HepG2 (cell line): ENCODE data around the gene DENND5B. TPM values are rescaled to one million over a fixed set of nuclear protein-coding genes. Genes with fewer than 3 reads are reported as not detected.

Experiments used
- ATAC-seq: fragments of 200-7000 bp; cut with Tn5 transposase; 3 replicates; pipeline ENCODE4 v1.9.1; 2020; ENCODE audit warnings: mild to moderate bottlenecking, moderate library complexity
- BruUV-seq: library from RNA; stranded (reverse); fragments of 400-500 nt; replicated peaks from 2 replicates; lab custom pipeline; 2021; lab: Mats Ljungman, UMichigan
- CTCF ChIA-PET: fragments of 300-600 bp; formaldehyde crosslinking; extraction: SDS; loops from one replicate; lab custom pipeline; 2021; ENCODE audit warnings: low total read pairs, inconsistent platforms, low intra/inter-chr PET ratio; lab: Yijun Ruan, JAX
- POLR2A ChIA-PET: fragments of 350-600 bp; sonication (Branson Sonifier 250); formaldehyde crosslinking; loops from one replicate; lab custom pipeline; 2020; ENCODE audit warnings: antibody characterized with exemption, inconsistent platforms; lab: Yijun Ruan, JAX
- DNase-seq: peaks from one replicate; pipeline ENCODE4 v3.0.0-alpha.2; 2015; ENCODE audit warnings: low spot score
- FAIRE-seq: peaks from 3 replicates; lab custom pipeline; 2011; peaks lifted over from hg19 to GRCh38; lab: Jason Lieb, UNC
- H2AFZ ChIP-seq: one replicate; pipeline ENCODE4 v1.6.1; 2011; ENCODE audit warnings: low read length, inconsistent platforms
- H3K27ac ChIP-seq: fragments of 300-600 bp; 3 replicates; pipeline ENCODE4 v1.8.0; 2011; ENCODE audit warnings: mixed run types, mild to moderate bottlenecking, mixed read lengths, low read length, inconsistent platforms; ENCODE audit not compliant: insufficient read depth; ENCODE audit errors: extremely low read length
- H3K27me3 ChIP-seq, 2 experiments: fragments of 200-600 bp in 1 of 2; 2 replicates in 1 of 2; 3 replicates in 1 of 2; pipeline versions ENCODE4 v1.6.0 to v1.8.0; 2011; ENCODE audit warnings: low read length in 2 of 2, mild to moderate bottlenecking in 2 of 2, moderate library complexity in 2 of 2, inconsistent platforms in 1 of 2; ENCODE audit not compliant: insufficient read depth in 2 of 2, control insufficient read depth in 1 of 2
- H3K36me3 ChIP-seq, 2 experiments: fragments of 200-600 bp in 1 of 2; replicated peaks in 1 of 2; 2 replicates in 1 of 2; 3 replicates in 1 of 2; pipeline versions ENCODE4 v1.5.1 to v1.8.0; 2011; ENCODE audit warnings: low read length in 2 of 2, inconsistent platforms in 1 of 2; ENCODE audit not compliant: insufficient read depth in 2 of 2, control insufficient read depth in 1 of 2
- H3K4me1 ChIP-seq: 2 replicates; pipeline ENCODE4 v1.5.1; 2012; ENCODE audit warnings: low read length, inconsistent platforms; ENCODE audit not compliant: insufficient read depth
- H3K4me2 ChIP-seq: 2 replicates; pipeline ENCODE4 v1.6.0; 2011; ENCODE audit warnings: low read depth, low read length, inconsistent platforms
- H3K4me3 ChIP-seq, 3 experiments: fragments of 200-600 bp in 1 of 3; sonication (generic), shearing (Covaris generic) in 1 of 3; replicated peaks in 1 of 3; 2 replicates each; pipeline ENCODE4 v1.5.1; 2011 to 2016; ENCODE audit warnings: low read length in 3 of 3, inconsistent platforms in 2 of 3, low read depth in 2 of 3, mild to moderate bottlenecking in 2 of 3, control low read depth in 1 of 3, mixed read lengths in 1 of 3; ENCODE audit not compliant: insufficient read depth in 1 of 3
- H3K79me2 ChIP-seq: one replicate; pipeline ENCODE4 v1.6.1; 2011; ENCODE audit warnings: low read length, inconsistent platforms; ENCODE audit not compliant: insufficient read depth
- H3K9ac ChIP-seq: 2 replicates; pipeline ENCODE4 v1.6.0; 2011; ENCODE audit warnings: mild to moderate bottlenecking, low read depth, low read length, inconsistent platforms; ENCODE audit not compliant: insufficient read depth
- H3K9me3 ChIP-seq: 2 replicates; pipeline ENCODE4 v1.5.1; 2012; ENCODE audit warnings: mild to moderate bottlenecking, low read length
- H4K20me1 ChIP-seq: 2 replicates; pipeline ENCODE4 v1.6.0; 2011; ENCODE audit warnings: inconsistent platforms, mild to moderate bottlenecking, low read length, moderate library complexity; ENCODE audit not compliant: insufficient read depth
- ATRX ChIP-seq: sonication (generic); formaldehyde crosslinking; IDR thresholded peaks from 2 replicates; pipeline ENCODE4 v1.4.0; 2020; ENCODE audit warnings: missing genetic modification reagents, borderline replicate concordance
- LBX2 ChIP-seq: sonication (generic); formaldehyde crosslinking; IDR thresholded peaks from 2 replicates; pipeline ENCODE4 v1.5.0; 2020; ENCODE audit warnings: missing genetic modification reagents, mild to moderate bottlenecking, borderline replicate concordance
- PAWR ChIP-seq: sonication (generic); formaldehyde crosslinking; IDR thresholded peaks from 2 replicates; pipeline ENCODE4 v1.4.0; 2020; ENCODE audit warnings: missing genetic modification reagents, mild to moderate bottlenecking, borderline replicate concordance
- SNAI1 ChIP-seq: sonication (generic); formaldehyde crosslinking; IDR thresholded peaks from 2 replicates; pipeline ENCODE4 v1.5.0; 2020; ENCODE audit warnings: mild to moderate bottlenecking, missing genetic modification reagents, borderline replicate concordance
- ZNF263 ChIP-seq: sonication (generic); formaldehyde crosslinking; IDR thresholded peaks from 2 replicates; pipeline ENCODE4 v1.4.0; 2020; ENCODE audit warnings: missing genetic modification reagents
- ZNF512 ChIP-seq: sonication (generic); formaldehyde crosslinking; IDR thresholded peaks from 2 replicates; pipeline ENCODE4 v1.4.0; 2020; ENCODE audit warnings: mild to moderate bottlenecking, missing genetic modification reagents
- ZNF615 ChIP-seq: sonication (generic); formaldehyde crosslinking; IDR thresholded peaks from 2 replicates; pipeline ENCODE4 v1.5.0; 2020; ENCODE audit warnings: mild to moderate bottlenecking, missing genetic modification reagents, borderline replicate concordance
- ZNF841 ChIP-seq: sonication (generic); formaldehyde crosslinking; IDR thresholded peaks from 2 replicates; pipeline ENCODE4 v1.8.1; 2023; ENCODE audit warnings: missing genetic modification reagents, borderline replicate concordance
- WGBS: methylation state at CpG from one replicate; pipeline ENCODE4 v1.1.6; 2017; ENCODE audit warnings: low lambda C conversion rate; 5-methylcytosine and 5-hydroxymethylcytosine counted together
- in situ Hi-C: cut with HindIII; loops from 2 replicates; pipeline ENCODE4 v1.10.0; 2017; ENCODE audit warnings: low pct_unique_long_range_greater_than_20kb; ENCODE audit not compliant: extremely low pct_ligation_motif_present
- intact Hi-C: fragments of 100-400 bp; cut with micrococcal nuclease; formaldehyde crosslinking; loops from one replicate; pipeline ENCODE4 v1.10.0; 2022; ENCODE audit not compliant: unreplicated experiment
- polyA plus RNA-seq, 8 experiments: library from polyadenylated mRNA; depleted of rRNA in 3 of 8; stranded (reverse) in 7 of 8; unstranded in 1 of 8; fragments of >200 nt; fragmentation: Illumina TruSeq in 4 of 8; extraction: Trizol in 4 of 8; gene quantifications; 2 replicates each; pipeline versions ENCODE4 v1.2.1 to v1.2.3, GENCODE V29; 2011 to 2016; ENCODE audit warnings: low read depth in 4 of 8, missing spikeins in 1 of 8, mixed read lengths in 1 of 8; ENCODE audit not compliant: insufficient read depth in 1 of 8
- total RNA-seq, 5 experiments: library from RNA; depleted of rRNA; stranded (reverse); fragments of >200 nt; fragmentation: Illumina TruSeq; extraction: Trizol; gene quantifications; 2 replicates each; pipeline ENCODE4 v1.2.3, GENCODE V29; 2016; ENCODE audit warnings: low read depth in 1 of 5

DENND5B gene
- total and polyA plus RNA-seq, 2 of the 13 experiments (the other 11 are each of a cell fraction or from before 2014, with no cell fraction given), result 14.7 to 18.7 TPM

GRCh38 chr12:31387011-31387410, 203.9 kb downstream of the DENND5B start:
- BruUV-seq, result no TSS peak
- in situ Hi-C loops, result loop anchor here (25.0 kb wide), 1 partner anchor 925 kb away; no protein-coding TSS in a partner anchor
- H3K4me2 ChIP-seq, result no peak overlapping the region
- ChIA-PET POLR2A (no interaction called here), CTCF (no interaction called here)
- FAIRE-seq (no peak), DNase-seq (no peak), ATAC-seq (no peak)
- WGBS, result 95% methylated on average over 2 of the region's 2 CpGs
- no peak overlapping the region for H3K27ac ChIP-seq
- H3K27me3 ChIP-seq, result no peaks in the 10 kb centered on the region
- no peak for TF ChIP-seq ZNF615
- no peak for TF ChIP-seq ZNF841 (CRISPR knock-in tag)
- no peak for TF ChIP-seq ZNF263 (CRISPR knock-in tag)
- no peak for TF ChIP-seq ZNF512 (CRISPR knock-in tag)
- TF ChIP-seq ATRX (CRISPR knock-in tag), result no peak
- TF ChIP-seq SNAI1, result no peak
- TF ChIP-seq PAWR (CRISPR knock-in tag), result no peak
- no peak for TF ChIP-seq LBX2 (CRISPR knock-in tag)
- H3K36me3 ChIP-seq, result peaks cover 9 to 37% of the 10 kb centered on the region in 2 experiments
- no peaks in the 10 kb centered on the region for H3K4me1 ChIP-seq
- H3K9ac ChIP-seq, result no peak overlapping the region
- no peaks in the 10 kb centered on the region for H3K9me3 ChIP-seq
- no peaks in the 10 kb centered on the region for H3K79me2 ChIP-seq
- H3K4me3 ChIP-seq, result no peak overlapping the region
- H2AFZ ChIP-seq, result no peak overlapping the region
- no peaks in the 10 kb centered on the region for H4K20me1 ChIP-seq
- intact Hi-C loops, result no loop called here
